Vagina (tissue), 2 donors: ENCODE measurements around the gene GSTO1.

Experiments used
- POLR2A ChIP-seq, 2 donors: fragments of 450-650 bp; IDR thresholded peaks; one replicate each; pipeline ENCODE4 v1.6.1; 2017; ENCODE audit warnings: antibody characterized with exemption in 2 of 2, mild to moderate bottlenecking in 2 of 2, moderate library complexity in 2 of 2
- TF ChIP-seq, protein P1 (sequence below), 3 experiments: fragments of 450-650 bp in 2 of 3; fragments of 200-600 bp in 1 of 3; sonication (generic) in 1 of 3; IDR thresholded peaks; one replicate each; pipeline ENCODE4 v1.5.1; 2017 to 2019; ENCODE audit warnings: antibody characterized with exemption in 3 of 3, mild to moderate bottlenecking in 2 of 3, moderate library complexity in 2 of 3

GRCh38 chr10:104301907-104302690 is 47.4 kb downstream of the GSTO1 start:
- TF ChIP-seq, protein P1, sequence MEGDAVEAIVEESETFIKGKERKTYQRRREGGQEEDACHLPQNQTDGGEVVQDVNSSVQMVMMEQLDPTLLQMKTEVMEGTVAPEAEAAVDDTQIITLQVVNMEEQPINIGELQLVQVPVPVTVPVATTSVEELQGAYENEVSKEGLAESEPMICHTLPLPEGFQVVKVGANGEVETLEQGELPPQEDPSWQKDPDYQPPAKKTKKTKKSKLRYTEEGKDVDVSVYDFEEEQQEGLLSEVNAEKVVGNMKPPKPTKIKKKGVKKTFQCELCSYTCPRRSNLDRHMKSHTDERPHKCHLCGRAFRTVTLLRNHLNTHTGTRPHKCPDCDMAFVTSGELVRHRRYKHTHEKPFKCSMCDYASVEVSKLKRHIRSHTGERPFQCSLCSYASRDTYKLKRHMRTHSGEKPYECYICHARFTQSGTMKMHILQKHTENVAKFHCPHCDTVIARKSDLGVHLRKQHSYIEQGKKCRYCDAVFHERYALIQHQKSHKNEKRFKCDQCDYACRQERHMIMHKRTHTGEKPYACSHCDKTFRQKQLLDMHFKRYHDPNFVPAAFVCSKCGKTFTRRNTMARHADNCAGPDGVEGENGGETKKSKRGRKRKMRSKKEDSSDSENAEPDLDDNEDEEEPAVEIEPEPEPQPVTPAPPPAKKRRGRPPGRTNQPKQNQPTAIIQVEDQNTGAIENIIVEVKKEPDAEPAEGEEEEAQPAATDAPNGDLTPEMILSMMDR (IDR thresholded peaks at IDR 0.05) = no peak
- TF ChIP-seq POLR2A (IDR thresholded peaks at IDR 0.05) = no peak
